Measurements from ENCODE around the gene MIF4GD.
A peak's percentile ranks its signal among the peaks of the same experiment; 100 is the strongest.
"Not testable (repeated sequence)": the region's sequence is repeated elsewhere in the genome, so short reads cannot be mapped to it uniquely, and the experiment has no call there.

The MIF4GD gene

DNA sequence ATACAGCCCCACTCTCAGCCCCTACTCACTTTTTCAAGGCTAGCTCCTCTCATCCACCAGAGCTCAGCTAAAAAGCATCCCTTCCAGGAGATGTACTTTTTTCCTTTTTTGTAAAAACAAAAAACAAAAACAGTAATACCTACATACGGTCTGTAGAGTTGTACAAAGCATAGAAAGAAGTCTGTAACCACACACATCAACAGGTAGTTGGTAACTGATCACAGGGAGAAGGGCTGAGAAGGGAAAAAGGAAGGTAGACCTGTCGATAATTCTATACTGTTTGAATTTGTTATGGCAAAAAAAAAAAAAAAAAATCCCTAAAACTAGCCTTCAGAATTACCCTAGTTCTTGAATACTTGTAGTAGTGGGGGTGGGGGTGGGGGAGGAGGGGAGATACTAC is 17.3 kb upstream of the MIF4GD start:
- H3K27ac ChIP-seq (ENCODE audit: low read depth, low read length), result no peak overlapping the region
- no peaks in the 10 kb centered on the region for H3K9me3 ChIP-seq (ENCODE audit: control insufficient read depth, insufficient read depth, low read depth, low read length)
- H3K27me3 ChIP-seq (ENCODE audit: control insufficient read depth, insufficient read depth, low read length), result no peaks in the 10 kb centered on the region; the same call in 1 of the 2 replicates
- H3K4me3 ChIP-seq (ENCODE audit: low read depth, low read length), result peak overlapping the region; percentile 89
- H3K36me3 ChIP-seq (ENCODE audit: control insufficient read depth, insufficient read depth, low read length), result peaks cover 20% of the 10 kb centered on the region
- H3K4me1 ChIP-seq (ENCODE audit: control insufficient read depth, insufficient read depth, low read length), result 0 out of 2 replicates have a peak, but pooled peaks cover 4% of the 10 kb centered on the region
- no peak overlapping the region for H3K9ac ChIP-seq (ENCODE audit: low read length)

- 0 out of 2 replicates have a peak, but pooled peaks cover 4% of the 10 kb centered on the region for H3K4me1 ChIP-seq (ENCODE audit: control insufficient read depth, insufficient read depth, low read length)
- no peak overlapping the region for H3K9ac ChIP-seq (ENCODE audit: low read length)
- H3K27ac ChIP-seq (ENCODE audit: low read depth, low read length), result no peak overlapping the region
- H3K4me3 ChIP-seq (ENCODE audit: low read depth, low read length), result no peak overlapping the region
- H3K27me3 ChIP-seq (ENCODE audit: control insufficient read depth, insufficient read depth, low read length), result no peaks in the 10 kb centered on the region; the same call in 1 of the 2 replicates
- H3K9me3 ChIP-seq (ENCODE audit: control insufficient read depth, insufficient read depth, low read depth, low read length), result no peaks in the 10 kb centered on the region
- peaks cover 22% of the 10 kb centered on the region for H3K36me3 ChIP-seq (ENCODE audit: control insufficient read depth, insufficient read depth, low read length)
Observed at GRCh38 chr17:75287221-75287620, 16.2 kb upstream of the MIF4GD start.

DNA sequence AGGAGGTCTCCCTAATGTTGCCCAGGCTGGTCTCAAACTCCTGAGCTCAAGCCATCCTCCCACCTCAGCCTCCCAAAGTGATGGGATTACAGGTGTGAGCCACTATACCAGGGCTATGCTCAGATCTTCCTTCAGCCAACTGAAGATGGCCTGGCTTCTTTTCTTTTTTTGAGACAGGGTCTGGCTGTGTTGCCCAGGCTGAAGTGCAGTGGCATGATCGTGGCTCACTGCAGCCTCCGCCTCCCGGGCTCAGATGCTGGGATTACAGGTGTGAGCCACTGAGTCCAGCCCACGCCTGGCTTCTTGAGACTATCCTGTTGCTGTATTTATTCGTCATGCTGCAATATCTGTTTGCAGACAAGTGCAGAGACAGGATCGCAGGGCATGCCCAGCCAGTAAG is 14.1 kb upstream of the MIF4GD start:
- Histone ChIP-seq H3K4me3 (ENCODE audit: low read depth, low read length) (no peak overlapping the region), H3K27me3 (ENCODE audit: control insufficient read depth, insufficient read depth, low read length) (no peaks in the 10 kb centered on the region; the same call in 1 of the 2 replicates), H3K4me1 (ENCODE audit: control insufficient read depth, insufficient read depth, low read length) (0 out of 2 replicates have a peak, but pooled peaks cover 4% of the 10 kb centered on the region), H3K9ac (ENCODE audit: low read length) (peak overlapping the region; percentile 8), H3K36me3 (ENCODE audit: control insufficient read depth, insufficient read depth, low read length) (peaks cover 27% of the 10 kb centered on the region), H3K9me3 (ENCODE audit: control insufficient read depth, insufficient read depth, low read depth, low read length) (no peaks in the 10 kb centered on the region), H3K27ac (ENCODE audit: low read depth, low read length) (no peak overlapping the region)

- not testable (repeated sequence) for H3K27me3 ChIP-seq (ENCODE audit: control insufficient read depth, insufficient read depth, low read length); H3K27ac ChIP-seq (ENCODE audit: low read depth, low read length); H3K4me3 ChIP-seq (ENCODE audit: low read depth, low read length); H3K9me3 ChIP-seq (ENCODE audit: control insufficient read depth, insufficient read depth, low read depth, low read length); H3K9ac ChIP-seq (ENCODE audit: low read length); H3K4me1 ChIP-seq (ENCODE audit: control insufficient read depth, insufficient read depth, low read length)
- peaks cover 26% of the 10 kb centered on the region for H3K36me3 ChIP-seq (ENCODE audit: control insufficient read depth, insufficient read depth, low read length)
Observed at GRCh38 chr17:75280189-75280588, 9.2 kb upstream of the MIF4GD start.

DNA sequence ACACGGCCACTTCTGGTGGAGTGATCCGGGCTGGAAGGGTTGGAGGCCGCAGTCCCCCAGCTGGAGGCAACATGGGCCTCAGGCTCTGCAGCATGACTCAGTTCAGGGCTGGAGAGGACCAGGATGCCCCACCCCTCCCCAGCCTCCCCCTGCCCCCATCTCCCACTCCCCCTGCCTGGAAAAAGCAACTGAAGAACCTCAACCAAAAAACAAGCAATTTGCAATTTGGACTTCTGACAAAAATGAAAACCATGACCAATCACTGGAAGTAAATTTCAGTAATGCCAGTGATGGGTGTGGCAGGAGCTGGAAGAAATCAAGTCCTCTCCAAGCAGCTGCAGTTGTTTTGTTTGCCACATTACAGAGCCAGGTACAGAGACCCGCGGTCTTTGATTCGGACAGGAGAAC is 6.6 kb upstream of the MIF4GD start:
- no peaks in the 10 kb centered on the region for H3K4me1 ChIP-seq (ENCODE audit: control insufficient read depth, insufficient read depth, low read length)
- no peaks in the 10 kb centered on the region for H3K9me3 ChIP-seq (ENCODE audit: control insufficient read depth, insufficient read depth, low read depth, low read length)
- no peak overlapping the region for H3K9ac ChIP-seq (ENCODE audit: low read length)
- no peak overlapping the region for H3K4me3 ChIP-seq (ENCODE audit: low read depth, low read length)
- no peaks in the 10 kb centered on the region for H3K27me3 ChIP-seq (ENCODE audit: control insufficient read depth, insufficient read depth, low read length)
- peaks cover 31% of the 10 kb centered on the region for H3K36me3 ChIP-seq (ENCODE audit: control insufficient read depth, insufficient read depth, low read length)
- no peak overlapping the region for H3K27ac ChIP-seq (ENCODE audit: low read depth, low read length)

DNA sequence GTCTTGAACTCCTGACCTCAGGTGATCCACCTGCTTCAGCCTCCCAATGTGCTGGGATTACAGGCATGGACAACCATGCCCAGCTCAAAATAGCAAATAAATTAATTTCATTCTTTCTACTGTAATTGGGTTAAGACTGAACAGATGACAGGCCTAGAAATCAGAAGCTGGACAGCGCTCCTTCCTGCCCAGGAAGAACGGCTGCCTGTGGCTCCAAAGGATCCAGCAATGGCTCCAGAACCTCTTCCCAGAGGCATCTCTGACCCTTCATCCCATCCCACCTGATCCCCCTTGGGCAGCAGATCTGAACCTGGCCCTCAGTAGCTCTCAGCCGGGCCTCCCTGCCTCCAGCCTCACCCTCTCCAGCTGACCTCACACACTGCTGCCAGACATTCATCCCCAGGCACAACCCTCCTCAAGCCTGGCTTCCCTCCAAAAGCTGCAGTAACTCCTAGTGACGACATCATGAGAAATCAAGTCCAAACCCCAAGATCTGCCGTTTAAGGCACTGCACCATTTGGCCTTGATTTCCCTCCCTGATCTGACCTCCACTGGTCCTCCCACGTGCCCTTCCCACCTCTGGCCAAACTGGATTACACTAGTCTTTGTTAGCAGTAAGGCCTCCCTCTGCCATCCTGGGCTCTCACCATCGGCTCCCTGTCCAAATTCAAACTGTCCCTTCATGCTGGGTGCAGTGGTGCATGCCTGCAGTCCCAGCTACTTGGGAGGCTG is 3.1 kb upstream of the MIF4GD start:
- Histone ChIP-seq H3K4me1 (ENCODE audit: control insufficient read depth, insufficient read depth, low read length) (0 out of 2 replicates have a peak, but pooled peaks cover 3% of the 10 kb centered on the region), H3K27me3 (ENCODE audit: control insufficient read depth, insufficient read depth, low read length) (no peaks in the 10 kb centered on the region), H3K9ac (ENCODE audit: low read length) (no peak overlapping the region), H3K36me3 (ENCODE audit: control insufficient read depth, insufficient read depth, low read length) (peaks cover 26% of the 10 kb centered on the region), H3K27ac (ENCODE audit: low read depth, low read length) (no peak overlapping the region), H3K4me3 (ENCODE audit: low read depth, low read length) (no peak overlapping the region), H3K9me3 (ENCODE audit: control insufficient read depth, insufficient read depth, low read depth, low read length) (no peaks in the 10 kb centered on the region)

GRCh38 chr17:75272848-75273184 is 1.8 kb upstream of the MIF4GD start:
- Histone ChIP-seq H3K4me1 (ENCODE audit: control insufficient read depth, insufficient read depth, low read length) (peaks cover 8% of the 10 kb centered on the region), H3K9me3 (ENCODE audit: control insufficient read depth, insufficient read depth, low read depth, low read length) (no peaks in the 10 kb centered on the region), H3K4me3 (ENCODE audit: low read depth, low read length) (no peak overlapping the region), H3K27ac (ENCODE audit: low read depth, low read length) (no peak overlapping the region), H3K36me3 (ENCODE audit: control insufficient read depth, insufficient read depth, low read length) (peaks cover 21% of the 10 kb centered on the region), H3K27me3 (ENCODE audit: control insufficient read depth, insufficient read depth, low read length) (no peaks in the 10 kb centered on the region), H3K9ac (ENCODE audit: low read length) (no peak overlapping the region)

GRCh38 chr17:75271955-75272847 is 1.2 kb upstream of the MIF4GD start:
- Histone ChIP-seq H3K9ac (ENCODE audit: low read length) (peak overlapping the region; percentile 87), H3K9me3 (ENCODE audit: control insufficient read depth, insufficient read depth, low read depth, low read length) (no peaks in the 10 kb centered on the region), H3K27me3 (ENCODE audit: control insufficient read depth, insufficient read depth, low read length) (no peaks in the 10 kb centered on the region), H3K4me3 (ENCODE audit: low read depth, low read length) (peak overlapping the region; percentile 97), H3K27ac (ENCODE audit: low read depth, low read length) (no peak overlapping the region), H3K4me1 (ENCODE audit: control insufficient read depth, insufficient read depth, low read length) (peaks cover 14% of the 10 kb centered on the region), H3K36me3 (ENCODE audit: control insufficient read depth, insufficient read depth, low read length) (peaks cover 21% of the 10 kb centered on the region)

- H3K4me1 ChIP-seq (ENCODE audit: control insufficient read depth, insufficient read depth, low read length), result peaks cover 14% of the 10 kb centered on the region
- H3K36me3 ChIP-seq (ENCODE audit: control insufficient read depth, insufficient read depth, low read length), result peaks cover 26% of the 10 kb centered on the region
- no peak overlapping the region for H3K27ac ChIP-seq (ENCODE audit: low read depth, low read length)
- H3K4me3 ChIP-seq (ENCODE audit: low read depth, low read length), result peak overlapping the region; percentile 97
- peak overlapping the region; percentile 87 for H3K9ac ChIP-seq (ENCODE audit: low read length)
- no peaks in the 10 kb centered on the region for H3K9me3 ChIP-seq (ENCODE audit: control insufficient read depth, insufficient read depth, low read depth, low read length)
- no peaks in the 10 kb centered on the region for H3K27me3 ChIP-seq (ENCODE audit: control insufficient read depth, insufficient read depth, low read length)
Observed at GRCh38 chr17:75271233-75271954, 363 bp upstream of the MIF4GD start.

DNA sequence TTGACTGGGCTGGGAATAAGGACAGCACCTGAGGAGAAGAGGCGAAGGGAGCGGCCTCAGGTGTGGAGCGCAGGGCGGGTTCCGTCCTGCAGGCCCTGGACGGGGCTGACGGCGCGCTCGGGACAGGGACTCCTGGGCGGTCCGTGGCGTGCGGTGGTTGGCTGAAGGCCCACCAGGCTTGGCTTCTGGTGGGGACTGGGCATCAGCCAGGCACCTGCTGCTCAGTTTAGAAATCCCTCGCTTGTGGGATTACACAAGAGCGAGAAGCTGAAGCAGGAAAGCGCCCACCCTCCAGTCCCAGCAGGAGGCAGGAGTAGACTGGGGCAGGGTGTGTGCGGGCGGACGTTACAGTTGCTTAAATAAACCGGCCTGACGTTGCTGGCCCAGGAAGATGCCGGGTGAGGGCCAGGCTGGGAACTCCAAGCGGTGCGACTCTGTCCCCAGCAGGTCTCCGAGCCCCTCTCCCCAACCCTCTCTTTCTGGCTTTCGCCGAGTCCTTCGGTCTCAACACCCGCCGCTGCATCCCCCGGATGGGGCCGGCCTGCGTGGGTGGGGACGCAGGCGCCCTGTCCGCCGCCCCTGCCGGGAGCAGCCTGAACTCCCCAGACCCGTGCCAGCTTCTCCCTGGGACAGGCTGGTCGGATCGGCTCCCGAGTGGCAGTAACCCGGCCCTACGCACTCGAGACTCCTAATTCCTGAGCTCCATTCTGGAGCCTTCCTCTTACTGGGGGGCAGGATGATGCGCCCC is 639 bp downstream of the MIF4GD start:
- Histone ChIP-seq H3K4me1 (ENCODE audit: control insufficient read depth, insufficient read depth, low read length) (peaks cover 14% of the 10 kb centered on the region), H3K9ac (ENCODE audit: low read length) (peak overlapping the region; percentile 81), H3K27me3 (ENCODE audit: control insufficient read depth, insufficient read depth, low read length) (no peaks in the 10 kb centered on the region), H3K27ac (ENCODE audit: low read depth, low read length) (peak overlapping the region; percentile 60; the same call in 1 of the 2 replicates), H3K9me3 (ENCODE audit: control insufficient read depth, insufficient read depth, low read depth, low read length) (no peaks in the 10 kb centered on the region), H3K4me3 (ENCODE audit: low read depth, low read length) (peak overlapping the region; percentile 97), H3K36me3 (ENCODE audit: control insufficient read depth, insufficient read depth, low read length) (peaks cover 35% of the 10 kb centered on the region)

Measured in HUES6 (cell line).